ENCODE data around the gene IFNGR1.
A peak's percentile ranks its signal among the peaks of the same experiment; 100 is the strongest.

IFNGR1 gene

GRCh38 chr6:137264311-137265075 is 45.3 kb upstream of the IFNGR1 start:
- no peak for TF ChIP-seq REST (IDR thresholded peaks at IDR 0.05; ENCODE audit: insufficient read depth in 1 of 2, low read depth in 2 of 2, low read length in 2 of 2)
- TF ChIP-seq SIN3A (IDR thresholded peaks at IDR 0.05; ENCODE audit: borderline replicate concordance, insufficient read depth, low read length) = no peak
- TF ChIP-seq FOXP2 (optimal IDR thresholded peaks at IDR 0.05; ENCODE audit: borderline replicate concordance, extremely low read depth, extremely low read length, insufficient read depth) = no peak
- TF ChIP-seq POLR2AphosphoS5 (IDR thresholded peaks at IDR 0.05; ENCODE audit: low read depth, low read length) = no peak
- no peak for TF ChIP-seq TAF1 (IDR thresholded peaks at IDR 0.05; ENCODE audit: borderline replicate concordance, insufficient read depth, low read length)

- TF ChIP-seq POLR2AphosphoS5 (IDR thresholded peaks at IDR 0.05; ENCODE audit: low read depth, low read length) = no peak
- no peak for TF ChIP-seq SIN3A (IDR thresholded peaks at IDR 0.05; ENCODE audit: borderline replicate concordance, insufficient read depth, low read length)
- TF ChIP-seq FOXP2 (optimal IDR thresholded peaks at IDR 0.05; ENCODE audit: borderline replicate concordance, extremely low read depth, extremely low read length, insufficient read depth) = no peak
- 0 out of 2 replicates have a peak, but pooled peaks have one; percentile 15 for TF ChIP-seq TAF1 (IDR thresholded peaks at IDR 0.05; ENCODE audit: borderline replicate concordance, insufficient read depth, low read length)
- no peak for TF ChIP-seq REST (IDR thresholded peaks at IDR 0.05; ENCODE audit: insufficient read depth in 1 of 2, low read depth in 2 of 2, low read length in 2 of 2)
Observed at GRCh38 chr6:137261761-137262160, 42.6 kb upstream of the IFNGR1 start.

- TF ChIP-seq REST (IDR thresholded peaks at IDR 0.05; ENCODE audit: insufficient read depth in 1 of 2, low read depth in 2 of 2, low read length in 2 of 2) (no peak), SIN3A (IDR thresholded peaks at IDR 0.05; ENCODE audit: borderline replicate concordance, insufficient read depth, low read length) (no peak), TAF1 (IDR thresholded peaks at IDR 0.05; ENCODE audit: borderline replicate concordance, insufficient read depth, low read length) (no peak), FOXP2 (optimal IDR thresholded peaks at IDR 0.05; ENCODE audit: borderline replicate concordance, extremely low read depth, extremely low read length, insufficient read depth) (no peak), POLR2AphosphoS5 (IDR thresholded peaks at IDR 0.05; ENCODE audit: low read depth, low read length) (no peak)
Observed at GRCh38 chr6:137261361-137261760, 42.2 kb upstream of the IFNGR1 start.

- TF ChIP-seq SIN3A (IDR thresholded peaks at IDR 0.05; ENCODE audit: borderline replicate concordance, insufficient read depth, low read length) (no peak), FOXP2 (optimal IDR thresholded peaks at IDR 0.05; ENCODE audit: borderline replicate concordance, extremely low read depth, extremely low read length, insufficient read depth) (no peak), POLR2AphosphoS5 (IDR thresholded peaks at IDR 0.05; ENCODE audit: low read depth, low read length) (no peak), REST (IDR thresholded peaks at IDR 0.05; ENCODE audit: insufficient read depth in 1 of 2, low read depth in 2 of 2, low read length in 2 of 2) (no peak), TAF1 (IDR thresholded peaks at IDR 0.05; ENCODE audit: borderline replicate concordance, insufficient read depth, low read length) (no peak)
Observed at GRCh38 chr6:137260217-137260616, 41.0 kb upstream of the IFNGR1 start.

Measured in PFSK-1 (cell line).